Head of caudate nucleus (tissue), 42 donors: ENCODE data around the gene CFAP58.

Experiments
- DNase-seq, 42 donors: peaks; one replicate each; pipeline versions ENCODE4 v3.0.0 to v3.0.0-alpha.2; 2020 to 2021; ENCODE audit warnings: mixed read lengths in 7 of 42
- intact Hi-C: fragments of 100-400 bp; cut with DNase I; formaldehyde crosslinking; loops from one replicate; pipeline ENCODE4 v1.15.0; 2022

Gene CFAP58

GRCh38 chr10:104353325-104354048 lies at the start of gene CFAP58:
TSS of gene CFAP58 (plus strand) at chr10:104353833. CDS start at chr10:104353898, 65 bp downstream.
- peak; percentile 82 to 97 (median 91) for DNase-seq
- intact Hi-C loops, result loop anchor here (5.0 kb wide), 1 partner anchor 46 kb away; no protein-coding TSS in a partner anchor

- intact Hi-C loops, result no loop called here
- DNase-seq, result no peak
Measured at GRCh38 chr10:104304356-104304745, 49.3 kb upstream of the CFAP58 start.

GRCh38 chr10:104304927-104305326 lies 48.7 kb upstream of the CFAP58 start:
- intact Hi-C loops, result loop anchor here (5.0 kb wide), 1 partner anchor 47 kb away; the partner anchor contains the start of gene CFAP58
- DNase-seq, result no peak

GRCh38 chr10:104306897-104307296 lies 46.7 kb upstream of the CFAP58 start:
- no peak for DNase-seq
- intact Hi-C loops, result loop anchor here (5.0 kb wide), 1 partner anchor 45 kb away; the partner anchor contains the start of gene CFAP58

- DNase-seq, result no peak
- intact Hi-C loops, result loop anchor here (5.0 kb wide), 1 partner anchor 44 kb away; the partner anchor contains the start of gene CFAP58
Measured at GRCh38 chr10:104307576-104308438, 45.8 kb upstream of the CFAP58 start.

- no peak for DNase-seq
- intact Hi-C loops, result loop anchor here (5.0 kb wide), 1 partner anchor 44 kb away; the partner anchor contains the start of gene CFAP58
Measured at GRCh38 chr10:104308439-104308903, 45.2 kb upstream of the CFAP58 start.

GRCh38 chr10:104309980-104310978 lies 43.4 kb upstream of the CFAP58 start:
- DNase-seq, result peak in 1 of 42 donors; percentile 30
- intact Hi-C loops, result loop anchor here (5.0 kb wide), 1 partner anchor 42 kb away; the partner anchor contains the start of gene CFAP58

- intact Hi-C loops, result no loop called here
- DNase-seq, result no peak
Measured at GRCh38 chr10:104311184-104311720, 42.4 kb upstream of the CFAP58 start.

GRCh38 chr10:104314591-104315485 lies 38.8 kb upstream of the CFAP58 start:
- DNase-seq, result no peak
- intact Hi-C loops, result no loop called here

GRCh38 chr10:104315486-104315921 lies 38.1 kb upstream of the CFAP58 start:
- DNase-seq, result no peak
- intact Hi-C loops, result no loop called here

- no peak for DNase-seq
Measured at GRCh38 chr10:104316321-104317099, 37.1 kb upstream of the CFAP58 start.

GRCh38 chr10:104317269-104317710 lies 36.3 kb upstream of the CFAP58 start:
- intact Hi-C loops, result no loop called here
- DNase-seq, result peak in 17 of 42 donors; percentile 22 to 81 (median 53)

More at GRCh38 chr10:104316321-104317099, 37.1 kb upstream of the CFAP58 start:
- intact Hi-C loops, result no loop called here

- DNase-seq, result no peak
Measured at GRCh38 chr10:104317726-104318299, 35.8 kb upstream of the CFAP58 start.

GRCh38 chr10:104318326-104318725 lies 35.3 kb upstream of the CFAP58 start:
- intact Hi-C loops, result no loop called here
- DNase-seq, result no peak

More at GRCh38 chr10:104317726-104318299, 35.8 kb upstream of the CFAP58 start:
- intact Hi-C loops, result no loop called here

- DNase-seq, result peak in 35 of 42 donors; percentile 34 to 87 (median 64)
- intact Hi-C loops, result no loop called here
Measured at GRCh38 chr10:104318810-104319741, 34.6 kb upstream of the CFAP58 start.
